CD4-positive, alpha-beta T cell treated with Interleukin-2 at 100 ng/mL for 4 hours (primary cell): Measurements from ENCODE around the gene TBPL2.
"Not testable (repeated sequence)": the region's sequence is repeated elsewhere in the genome, so short reads cannot be mapped to it uniquely, and the experiment has no call there.

Experiments
- DNase-seq: peaks from one replicate; pipeline ENCODE4 v3.0.0-alpha.2; 2020; ENCODE audit warnings: low spot score

TBPL2 gene

DNA sequence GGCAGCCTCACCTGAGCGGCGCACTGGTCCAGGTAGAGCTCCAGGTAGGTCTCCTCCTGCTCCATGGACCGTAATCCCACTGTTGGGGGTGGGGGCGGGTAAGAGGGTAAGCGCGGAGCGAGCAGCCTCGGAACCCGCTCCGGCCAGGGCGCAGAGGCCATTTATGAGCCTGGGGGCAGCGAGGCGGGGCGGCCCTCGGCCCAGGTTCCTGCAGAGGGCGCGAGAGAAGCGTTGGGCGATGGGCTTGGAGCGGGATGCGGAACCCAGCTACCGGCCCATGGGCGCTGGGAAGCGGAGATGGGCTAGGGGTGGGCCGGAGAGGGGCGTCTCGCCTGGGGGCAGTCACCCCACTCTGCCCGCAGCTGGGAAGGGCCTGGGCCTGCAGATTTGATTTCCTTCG, at the start of gene TBPL2:
Gene TBPL2, minus strand, starts transcription at position 232 of the 400 bp plus-strand sequence. Its CDS starts 167 bp downstream, at position 65.
- no peak for DNase-seq

DNA sequence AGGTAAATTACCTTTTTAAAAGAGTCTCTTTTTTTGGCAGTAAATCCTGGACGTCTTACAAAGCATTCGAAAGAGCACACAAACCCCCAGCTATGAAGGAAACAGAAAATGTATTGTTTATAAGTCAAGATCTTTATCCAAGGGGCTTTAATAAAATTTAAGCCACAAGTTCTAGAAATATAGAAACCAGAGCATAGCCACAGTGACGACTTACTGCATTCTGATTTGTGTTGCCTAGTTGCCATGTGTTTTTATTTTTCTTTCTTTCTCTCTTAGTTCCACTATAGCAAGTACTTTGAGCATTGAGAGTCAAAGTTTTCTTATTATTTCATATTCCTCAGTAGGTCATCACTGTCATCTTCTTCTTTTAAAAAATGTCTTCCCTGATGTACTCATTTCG, 47.8 kb upstream of the TBPL2 start:
- DNase-seq = no peak

DNA sequence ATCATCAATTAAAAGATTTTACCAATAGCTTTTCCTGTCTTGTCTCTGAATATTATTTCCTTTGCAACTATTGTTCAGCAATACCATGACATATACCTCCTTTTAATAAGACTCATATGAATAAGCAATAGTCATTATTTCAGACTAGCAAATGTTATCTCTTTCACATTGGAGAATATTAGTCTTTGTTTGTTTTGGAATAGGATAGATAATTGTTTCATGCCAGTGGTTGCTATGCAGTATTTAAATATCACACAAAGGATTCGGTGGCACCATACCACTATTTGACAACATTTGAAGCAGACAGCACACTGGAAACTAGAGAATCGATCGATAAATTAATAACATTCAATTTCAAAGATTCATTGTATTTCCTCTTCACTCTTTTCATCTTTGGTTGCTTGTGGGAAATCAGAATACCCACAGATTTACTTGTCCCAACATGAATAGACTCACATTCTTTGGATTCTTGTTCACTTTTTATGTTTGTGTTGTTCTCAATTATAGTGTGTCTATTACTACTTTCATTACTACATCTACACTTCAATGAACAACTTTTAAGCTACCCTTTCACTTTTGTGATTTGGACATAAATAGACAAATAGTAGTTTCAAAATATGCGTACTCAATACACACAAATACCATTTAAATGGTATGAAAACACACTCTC, 42.7 kb upstream of the TBPL2 start:
- no peak for DNase-seq

DNA sequence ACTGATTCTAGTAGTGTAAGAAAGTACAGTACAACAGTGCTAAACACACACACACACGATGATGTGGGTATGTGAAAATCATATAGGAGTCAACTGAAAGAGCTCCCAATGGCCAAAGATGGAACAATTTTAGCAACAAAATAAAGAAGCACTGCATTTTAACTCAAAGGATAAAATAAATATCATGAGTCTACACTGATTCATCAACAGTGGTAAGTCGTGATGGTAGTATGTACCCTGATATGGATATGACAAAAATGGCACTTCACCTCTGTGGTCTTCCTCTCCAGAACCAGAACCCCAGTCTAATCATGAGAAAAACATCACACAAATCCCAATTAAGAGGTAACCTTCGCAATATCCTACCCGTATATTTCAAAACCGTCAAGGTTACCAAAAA, 41.4 kb upstream of the TBPL2 start:
- DNase-seq = no peak

DNA sequence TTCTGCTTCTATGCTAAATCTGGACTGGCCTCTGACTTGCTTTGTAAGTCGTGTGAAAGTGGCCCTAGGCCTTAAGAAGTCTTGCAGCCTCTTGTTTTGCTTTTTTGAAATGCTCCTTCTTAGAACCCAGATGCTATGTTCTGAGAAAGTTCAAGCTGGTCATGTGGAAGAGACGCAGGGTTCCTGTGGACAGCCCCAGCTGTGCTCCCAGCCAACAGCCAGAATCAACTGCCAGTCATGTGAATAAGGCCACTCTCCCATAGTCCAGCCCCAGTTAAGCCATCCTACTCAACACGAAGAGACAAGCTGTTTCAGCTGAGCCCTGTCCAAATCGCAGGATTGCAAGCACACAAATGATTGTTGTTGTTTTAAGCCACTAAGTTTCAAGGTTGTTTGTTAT, 37.3 kb upstream of the TBPL2 start:
- no peak for DNase-seq

DNA sequence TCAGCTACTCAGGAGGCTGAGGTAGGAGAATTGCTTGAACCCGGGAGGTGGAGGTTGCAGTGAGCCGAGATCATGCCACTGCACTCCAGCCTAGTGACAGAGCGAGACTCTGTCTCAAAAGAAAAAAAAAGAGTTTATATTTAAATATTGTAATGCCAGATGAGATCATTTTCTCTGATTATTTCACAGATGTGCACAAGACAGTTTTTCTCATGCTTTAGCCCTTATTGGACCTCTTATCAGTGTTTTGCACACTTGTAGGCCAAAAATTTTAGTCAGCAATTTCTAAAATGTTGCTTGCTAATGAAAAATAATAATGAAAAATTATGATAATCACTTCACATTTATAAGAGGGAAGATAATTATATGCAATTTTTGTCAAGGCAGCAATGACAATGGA, 36.0 kb upstream of the TBPL2 start:
- DNase-seq = not testable (repeated sequence)

DNA sequence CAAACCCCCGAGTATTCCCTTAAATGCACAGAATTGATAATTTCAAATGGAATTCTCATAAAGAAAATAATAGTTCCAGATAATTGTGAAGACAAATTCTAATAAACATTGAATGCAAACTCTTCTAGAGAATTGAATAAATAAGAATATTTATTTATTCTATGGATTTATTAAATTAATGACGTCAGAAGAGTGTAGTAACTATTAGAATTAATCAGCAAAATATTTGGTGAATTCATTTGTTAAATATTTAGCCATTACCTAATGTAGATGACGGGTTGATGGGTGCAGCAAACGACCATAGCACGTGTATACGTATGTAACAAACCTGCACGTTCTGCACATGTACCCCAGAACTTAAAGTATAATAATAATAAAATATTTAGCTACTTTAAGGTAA, 33.4 kb upstream of the TBPL2 start:
- no peak for DNase-seq

DNA sequence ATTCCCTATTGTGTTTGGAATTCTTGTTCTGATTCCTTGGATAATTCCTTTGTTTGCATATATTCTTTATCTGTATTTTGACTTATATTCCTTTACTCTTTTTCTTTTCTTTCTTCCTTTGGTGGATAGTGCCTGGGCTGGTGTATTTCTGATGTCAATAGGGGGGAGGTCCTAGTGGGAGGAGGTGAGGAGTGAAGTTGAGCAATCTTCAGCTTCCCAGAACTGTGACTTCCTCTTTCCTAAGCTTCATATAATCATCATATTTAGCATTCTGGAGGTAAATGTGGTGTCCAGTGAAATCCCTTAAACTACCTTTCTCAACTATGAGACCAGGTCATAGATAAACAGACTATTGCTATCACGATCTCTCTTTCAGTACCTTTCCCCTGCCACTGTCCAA, 29.6 kb upstream of the TBPL2 start:
- no peak for DNase-seq

DNA sequence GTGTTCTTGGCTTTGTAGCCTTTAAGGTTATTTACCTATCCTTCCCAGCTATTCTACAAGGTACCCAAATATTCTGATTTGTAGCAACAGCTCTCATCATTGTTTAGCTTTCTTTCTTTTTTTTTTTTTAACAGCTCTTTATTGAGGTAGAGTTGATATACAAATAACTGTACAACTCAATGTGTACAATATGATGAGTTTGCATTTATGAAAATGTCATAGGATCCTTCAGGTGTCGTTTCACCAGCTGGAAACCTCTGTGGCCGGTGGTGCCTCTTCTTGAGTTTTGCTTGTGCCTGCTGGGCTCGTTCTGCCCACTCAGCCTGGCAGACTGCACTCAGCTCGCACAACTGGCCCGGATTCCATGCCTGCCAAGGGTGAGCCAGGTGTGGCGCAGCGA, 26.9 kb upstream of the TBPL2 start:
- no peak for DNase-seq

DNA sequence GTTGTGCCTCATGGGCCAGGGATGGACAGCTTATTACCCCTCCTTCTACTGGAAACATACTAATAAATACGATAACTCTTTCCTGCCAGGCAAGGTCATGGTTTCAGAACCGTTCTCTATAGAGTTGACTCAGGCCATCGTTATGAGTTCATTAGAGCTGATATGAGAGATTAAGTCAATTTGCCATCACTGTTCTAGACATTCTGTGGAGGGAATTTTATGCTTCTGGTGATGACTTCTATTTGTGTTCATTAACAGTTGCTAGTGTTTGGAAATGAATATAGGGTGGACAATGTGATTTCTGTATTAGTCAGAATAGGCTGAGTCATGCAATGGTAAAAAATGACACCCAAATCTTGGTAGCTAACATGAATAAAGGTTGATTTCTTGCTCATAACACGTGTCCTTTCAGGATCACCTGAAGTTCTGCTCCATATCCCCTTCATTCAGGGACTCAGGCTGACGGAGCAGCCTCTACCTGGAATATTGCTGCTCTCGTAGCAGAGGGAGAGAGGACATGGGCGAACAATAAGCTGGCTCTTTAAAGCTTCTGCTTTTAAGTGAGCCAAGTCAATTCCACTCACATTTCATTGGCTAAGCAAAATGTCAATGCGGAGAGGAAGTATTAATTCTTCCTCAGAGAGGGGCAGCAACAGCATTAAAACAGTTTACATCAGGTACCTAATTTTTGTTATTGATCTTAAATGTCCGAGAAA, 18.5 kb upstream of the TBPL2 start:
- DNase-seq = no peak

DNA sequence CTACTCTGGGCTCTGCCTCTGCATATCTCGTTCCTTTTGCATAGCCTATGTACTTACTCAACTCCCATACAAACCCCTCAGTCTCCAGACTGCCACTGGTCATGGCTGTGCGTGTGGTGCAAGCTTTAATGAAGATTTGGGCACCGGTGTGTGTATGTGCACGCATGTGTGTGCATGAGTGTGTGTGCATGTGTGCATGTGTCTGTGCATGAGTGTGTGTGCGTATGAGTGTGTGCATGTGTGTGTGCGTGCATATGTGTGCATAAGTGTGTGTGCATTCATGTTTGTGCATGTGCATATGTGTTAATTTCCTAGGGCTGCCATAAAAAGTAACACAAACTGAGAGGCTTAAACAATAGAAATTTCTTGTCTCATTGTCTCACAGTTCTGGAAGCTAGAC, 17.1 kb upstream of the TBPL2 start:
- DNase-seq = no peak

DNA sequence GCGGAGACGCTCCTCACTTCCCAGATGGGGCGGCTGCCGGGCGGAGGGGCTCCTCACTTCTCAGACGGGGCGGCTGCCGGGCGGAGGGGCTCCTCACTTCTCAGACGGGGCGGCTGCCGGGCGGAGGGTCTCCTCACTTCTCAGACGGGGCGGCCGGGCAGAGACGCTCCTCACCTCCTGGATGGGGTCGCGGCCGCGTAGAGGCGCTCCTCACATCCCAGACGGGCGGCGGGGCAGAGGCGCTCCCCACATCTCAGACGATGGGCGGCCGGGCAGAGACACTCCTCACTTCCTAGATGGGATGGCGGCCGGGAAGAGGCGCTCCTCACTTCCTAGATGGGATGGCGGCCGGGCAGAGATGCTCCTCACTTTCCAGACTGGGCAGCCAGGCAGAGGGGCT, 16.0 kb upstream of the TBPL2 start:
- not testable (repeated sequence) for DNase-seq

DNA sequence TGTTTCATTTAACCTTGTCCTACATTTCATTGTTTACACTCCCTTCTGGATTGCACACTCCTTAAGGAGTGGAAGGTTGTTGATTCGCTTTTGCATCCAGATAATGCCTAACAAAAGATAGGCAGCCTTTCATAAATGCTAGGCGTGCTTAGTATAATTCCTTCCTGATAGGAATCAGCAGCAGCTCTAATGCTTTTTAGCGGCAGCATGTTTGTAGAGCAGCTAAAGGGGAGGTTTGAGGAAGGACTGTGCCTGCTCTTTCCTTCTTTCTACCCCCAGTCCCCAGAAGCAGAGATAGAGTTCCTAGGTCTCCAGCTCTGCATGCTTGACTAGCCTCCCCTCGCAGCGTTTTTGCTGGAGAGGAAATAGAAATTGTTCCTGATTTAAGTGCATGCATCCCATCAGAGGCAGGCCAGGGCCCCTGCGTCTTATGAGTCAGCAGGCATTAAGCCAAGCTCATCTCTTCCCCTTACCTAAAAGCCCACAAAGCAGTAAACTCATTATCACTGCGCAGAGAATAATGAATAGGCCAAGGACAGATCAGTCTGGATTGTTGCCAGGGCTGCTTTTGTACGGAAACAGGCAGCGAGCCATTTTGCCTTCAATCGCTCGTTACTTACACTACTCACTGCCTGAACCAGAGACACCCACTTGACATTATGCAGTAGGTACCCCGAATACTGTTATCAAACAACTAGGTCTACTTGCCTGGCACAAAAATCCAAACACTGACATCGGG, 14.0 kb upstream of the TBPL2 start:
- no peak for DNase-seq

DNA sequence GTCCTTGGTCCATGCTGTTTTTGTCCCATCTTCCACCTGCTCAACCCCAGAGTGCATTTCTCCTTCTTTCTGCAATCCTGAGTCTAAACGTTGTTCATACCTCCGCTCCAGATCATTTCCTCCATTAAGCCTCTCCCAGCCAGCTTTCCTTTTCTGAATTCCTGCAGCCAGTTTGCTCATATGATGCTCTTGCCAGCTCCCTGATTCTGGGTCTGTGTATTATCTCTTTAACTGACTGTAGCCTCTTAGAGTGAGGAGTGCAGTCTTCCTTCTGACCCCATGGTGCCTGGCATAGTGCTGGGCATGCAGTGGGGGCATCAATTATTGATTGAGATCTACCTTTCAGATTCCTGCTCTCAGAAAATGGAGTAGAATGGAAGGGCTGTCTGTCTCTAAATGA, 11.5 kb upstream of the TBPL2 start:
- no peak for DNase-seq

DNA sequence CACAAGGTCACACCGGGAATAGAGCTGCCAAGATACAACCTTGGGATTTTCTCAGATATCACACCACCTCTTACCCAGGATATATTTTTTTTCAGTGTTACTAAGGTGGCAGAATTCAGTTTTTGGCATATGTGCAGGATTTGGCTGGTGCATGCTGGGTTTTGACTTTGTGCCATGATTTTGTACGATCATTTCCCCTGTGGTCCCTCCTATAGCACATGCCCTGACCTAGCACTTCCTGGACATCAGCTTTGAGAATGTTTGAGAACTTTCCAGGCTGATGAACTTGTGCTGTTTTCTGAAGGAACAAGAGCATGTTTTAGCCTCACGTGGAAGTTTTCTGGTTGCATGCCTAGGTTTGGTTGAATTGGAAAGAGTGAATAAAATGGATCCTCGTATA, 11.0 kb upstream of the TBPL2 start:
- DNase-seq = no peak

DNA sequence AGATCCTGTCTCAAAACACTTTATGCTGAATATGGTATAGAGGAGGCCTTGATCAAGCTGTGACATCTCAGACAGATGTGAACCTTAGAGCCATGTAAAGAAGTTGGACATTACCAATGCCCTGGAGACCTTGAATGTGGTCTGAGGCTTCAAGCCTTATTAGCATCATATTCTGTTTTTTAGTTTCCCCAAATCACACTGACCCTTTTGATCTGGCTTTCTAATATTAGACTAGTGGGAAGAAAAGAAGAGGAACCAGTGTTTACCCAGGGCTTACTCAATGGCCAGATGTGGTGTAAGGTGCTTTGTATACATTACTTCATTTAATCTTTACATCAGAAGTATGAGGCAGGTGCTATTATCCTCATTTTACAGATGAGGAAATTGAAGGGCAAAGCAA, 10.6 kb upstream of the TBPL2 start:
- DNase-seq = no peak

DNA sequence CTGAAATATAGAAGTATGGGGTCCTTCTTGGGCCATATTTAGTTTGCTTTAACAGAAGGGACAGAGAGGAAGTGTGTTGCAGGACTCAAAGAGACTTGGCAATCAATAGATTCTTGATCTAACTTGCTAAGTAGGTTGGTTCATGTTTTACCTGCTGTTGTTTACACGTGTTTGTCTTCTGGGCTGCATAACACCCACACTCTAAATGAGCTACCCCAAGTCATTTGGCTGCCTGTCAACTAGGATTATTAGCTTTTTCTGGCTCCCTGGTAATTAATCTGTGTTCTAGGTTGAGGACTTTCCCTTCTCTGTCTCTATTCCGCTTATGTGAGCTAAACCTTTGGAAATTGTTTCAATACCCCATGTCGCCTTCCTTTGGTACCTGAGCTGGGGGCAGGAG, 10.1 kb upstream of the TBPL2 start:
- no peak for DNase-seq

DNA sequence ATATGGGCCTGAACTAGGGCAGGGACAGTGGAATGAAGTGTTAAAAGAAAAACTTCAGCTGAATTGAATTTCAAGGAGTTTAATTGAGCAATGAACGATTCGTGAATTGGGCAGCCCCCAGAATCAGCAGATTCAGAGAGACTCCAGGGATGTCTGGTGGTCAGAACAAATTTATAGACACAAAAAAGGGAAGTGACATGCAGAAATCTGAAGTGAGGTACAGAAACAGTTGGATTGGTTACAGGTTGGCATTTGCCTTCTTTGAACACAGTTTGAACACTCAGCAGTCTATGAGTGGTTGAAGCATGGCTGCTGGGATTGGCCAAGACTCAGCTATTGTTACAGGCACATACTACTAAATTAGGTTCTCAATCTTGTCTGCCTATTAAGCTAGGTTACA, 9.7 kb upstream of the TBPL2 start:
- DNase-seq = no peak

DNA sequence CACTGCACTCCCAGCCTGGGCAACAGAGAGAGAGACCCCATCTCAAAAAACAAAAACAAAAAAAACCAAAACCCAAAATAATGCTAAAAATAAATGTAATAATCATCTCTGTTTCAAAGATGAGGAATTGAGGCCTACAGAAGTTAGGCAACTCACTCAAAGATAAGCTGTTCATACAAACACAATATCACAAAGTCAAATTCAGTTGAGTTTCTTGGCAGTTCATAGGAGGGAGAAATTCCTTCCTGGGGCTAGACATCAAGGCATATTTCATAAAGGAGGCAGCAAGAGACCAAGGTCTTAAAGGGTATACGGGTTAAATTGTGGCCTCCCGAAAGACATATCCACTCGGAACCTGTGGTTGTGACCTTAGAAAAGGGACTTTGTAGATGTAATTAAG, 8.7 kb upstream of the TBPL2 start:
- DNase-seq = no peak

DNA sequence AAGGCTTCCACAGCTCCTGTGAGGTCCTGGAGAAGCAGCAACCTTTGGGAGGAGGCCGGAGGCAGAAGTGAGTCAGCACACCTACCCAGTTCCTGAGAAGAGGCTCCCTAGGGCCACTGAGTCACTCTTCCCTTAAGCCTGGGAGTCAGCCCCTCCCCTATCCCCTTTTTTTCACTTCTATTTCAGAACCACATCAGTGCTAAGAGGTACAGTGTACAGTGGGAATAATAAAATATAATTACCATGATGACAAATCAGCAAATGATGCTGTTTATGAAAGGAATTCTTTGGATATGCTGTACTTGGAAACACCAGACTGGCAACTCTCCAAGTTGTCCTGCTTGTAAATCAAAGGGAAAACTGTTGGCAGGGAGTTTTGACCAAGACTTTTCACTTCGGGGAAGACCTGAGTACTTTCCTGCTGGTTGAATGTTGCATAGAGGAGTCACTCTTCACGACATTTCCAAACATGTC, 7.8 kb upstream of the TBPL2 start:
- DNase-seq = no peak

DNA sequence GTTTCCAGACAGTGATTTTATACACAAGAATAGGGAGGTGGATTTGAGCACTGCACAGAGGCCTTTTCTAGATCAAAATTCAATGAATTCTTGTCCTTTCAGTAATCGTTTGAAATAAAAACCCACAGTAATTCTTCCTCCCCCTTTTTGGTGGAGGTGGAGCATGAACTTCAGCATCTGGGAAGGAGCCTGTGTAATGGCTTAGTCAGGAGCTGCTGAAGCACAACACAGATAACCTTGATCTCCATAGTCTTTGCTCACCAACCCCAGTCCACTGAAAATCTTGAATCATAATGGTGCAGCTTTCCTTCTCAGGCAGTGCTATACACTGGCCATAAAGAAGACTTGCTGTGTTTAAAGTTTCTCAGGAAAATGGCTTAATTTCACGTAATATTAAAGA, 6.4 kb upstream of the TBPL2 start:
- no peak for DNase-seq

DNA sequence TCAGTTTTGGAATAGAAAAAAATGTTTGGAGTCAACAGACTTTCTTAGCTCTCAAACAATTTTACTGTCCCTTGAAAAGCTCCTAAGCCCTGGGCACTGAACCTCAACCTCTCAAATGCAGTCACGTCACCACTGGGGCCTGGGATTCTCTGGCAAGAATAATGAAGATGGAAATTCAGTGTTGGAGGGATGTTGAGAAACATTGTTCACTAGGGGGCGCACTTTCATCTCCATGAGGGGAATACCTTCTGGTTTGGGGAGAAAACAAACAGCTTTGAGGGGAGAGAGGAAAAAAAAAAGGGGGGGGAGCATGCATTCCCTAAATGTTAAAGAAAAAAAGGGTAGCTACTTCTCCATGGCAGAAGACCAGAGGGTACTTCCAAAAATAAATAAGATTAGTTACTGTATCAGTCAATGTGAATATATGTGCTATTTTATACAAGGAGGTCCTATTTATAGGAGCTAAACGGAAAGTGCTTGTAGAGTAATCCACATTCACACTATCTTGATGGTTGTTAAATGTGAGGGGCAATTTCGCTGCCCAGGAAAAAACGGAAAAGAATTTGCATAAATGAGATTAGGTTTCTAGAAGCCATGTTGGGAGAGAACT, 5.8 kb upstream of the TBPL2 start:
- DNase-seq = peak; percentile 67

DNA sequence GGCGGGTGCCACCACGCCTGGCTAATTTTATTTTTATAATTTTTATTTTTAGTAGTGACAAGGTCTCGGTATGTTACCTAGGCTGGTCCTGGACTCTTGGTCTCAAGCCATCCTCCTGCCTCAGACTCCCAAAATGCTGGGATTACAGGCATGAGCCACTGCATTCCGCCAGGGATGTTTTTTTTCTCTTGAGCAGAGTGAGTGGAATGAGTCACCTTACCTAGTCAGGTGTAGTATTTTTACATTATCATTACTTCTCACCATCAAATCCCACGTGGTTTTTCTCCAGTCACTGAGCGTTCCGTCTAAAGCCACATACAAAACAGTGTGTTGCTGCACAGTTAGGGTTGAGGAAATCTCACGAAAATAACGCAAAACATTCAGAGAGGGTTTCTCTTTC, 870 bp upstream of the TBPL2 start:
- no peak for DNase-seq
